ENCODE data around the gene PITX1. TPM values are rescaled to one million over a fixed set of nuclear protein-coding genes. Genes with fewer than 3 reads are reported as not detected.

PITX1 gene
- polyA plus RNA-seq, 1 experiment = 14.3 TPM

DNA sequence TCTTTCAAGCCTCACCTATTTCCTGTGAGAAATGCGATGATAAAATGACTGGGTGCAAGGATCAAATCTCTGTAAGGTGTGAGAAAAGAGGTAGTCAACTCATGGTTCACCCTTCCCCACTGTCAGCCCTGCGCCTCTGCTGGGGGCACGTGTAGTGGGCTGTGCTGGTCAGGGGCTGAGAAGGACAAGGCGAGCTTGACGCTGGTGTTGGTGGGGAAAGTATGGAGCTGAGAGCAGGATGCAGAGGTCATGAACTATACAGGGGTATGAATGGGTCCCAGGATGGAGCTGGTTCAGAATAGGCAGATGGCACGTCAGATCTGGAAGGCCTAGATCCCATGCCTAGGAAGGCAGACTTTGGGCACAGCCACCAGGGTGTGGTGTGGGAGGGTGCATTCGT is 20.6 kb downstream of the PITX1 start:
- H3K4me3 ChIP-seq (ENCODE audit: low read depth, low read length) = no peak overlapping the region
- H3K27me3 ChIP-seq (ENCODE audit: control insufficient read depth, insufficient read depth, low read length) = no peaks in the 10 kb centered on the region
- POLR2A ChIA-PET = no interaction called here
- no peak for DNase-seq (ENCODE audit: low read depth)
- no peak for TF ChIP-seq CTCF (IDR thresholded peaks at IDR 0.05; ENCODE audit: insufficient read depth, low read depth, low read length)
- H3K36me3 ChIP-seq (ENCODE audit: control insufficient read depth, insufficient read depth, low read length) = no peaks in the 10 kb centered on the region
- CTCF ChIA-PET = interaction anchor here (0.9 kb wide), 1 partner anchor 10 kb away, joined by 3 read pairs; no protein-coding TSS in a partner anchor

DNA sequence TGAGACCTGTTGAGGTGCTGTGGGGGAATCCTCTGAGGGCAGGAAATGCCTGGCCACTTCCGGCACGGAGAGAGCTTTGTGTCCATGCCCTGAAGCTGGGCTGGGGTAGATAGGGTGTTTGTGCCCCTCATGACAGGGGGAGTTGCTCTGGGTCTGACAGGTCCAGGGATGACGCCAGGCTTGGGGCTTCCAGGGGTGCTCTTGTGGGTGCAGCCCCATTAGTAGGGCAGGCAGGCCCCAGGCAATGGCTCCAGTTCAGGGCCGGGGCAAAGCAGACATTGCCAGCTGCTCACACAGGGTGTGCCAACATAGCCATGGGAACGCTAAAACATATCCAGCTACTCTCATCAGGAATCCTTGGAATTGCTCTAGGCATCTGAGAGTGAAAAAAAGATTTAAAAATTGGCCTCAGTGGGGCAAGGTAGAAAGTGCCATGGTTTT is 21.1 kb downstream of the PITX1 start:
- Histone ChIP-seq H3K27me3 (ENCODE audit: control insufficient read depth, insufficient read depth, low read length) (no peaks in the 10 kb centered on the region), H3K4me3 (ENCODE audit: low read depth, low read length) (no peak overlapping the region), H3K36me3 (ENCODE audit: control insufficient read depth, insufficient read depth, low read length) (no peaks in the 10 kb centered on the region)
- ChIA-PET POLR2A (no interaction called here), CTCF (interaction anchor here (0.5 kb wide), 1 partner anchor 33 kb away, joined by 3 read pairs; no protein-coding TSS in a partner anchor)
- no peak for TF ChIP-seq CTCF (IDR thresholded peaks at IDR 0.05; ENCODE audit: insufficient read depth, low read depth, low read length)
- no peak for DNase-seq (ENCODE audit: low read depth)

GRCh38 chr5:135012033-135012588 is 21.9 kb downstream of the PITX1 start:
- H3K4me3 ChIP-seq (ENCODE audit: low read depth, low read length) = no peak overlapping the region
- no peak for TF ChIP-seq CTCF (IDR thresholded peaks at IDR 0.05; ENCODE audit: insufficient read depth, low read depth, low read length)
- no peak for DNase-seq (ENCODE audit: low read depth)
- H3K36me3 ChIP-seq (ENCODE audit: control insufficient read depth, insufficient read depth, low read length) = no peaks in the 10 kb centered on the region
- CTCF ChIA-PET = interaction anchor here (0.5 to 2.5 kb wide), 7 partner anchors 10 to 414 kb away, joined by 3 to 13 read pairs (median 5); no protein-coding TSS in a partner anchor
- no peaks in the 10 kb centered on the region for H3K27me3 ChIP-seq (ENCODE audit: control insufficient read depth, insufficient read depth, low read length)
- POLR2A ChIA-PET = no interaction called here

- CTCF ChIA-PET = interaction anchor here (0.7 to 2.5 kb wide), 11 partner anchors 11 to 414 kb away, joined by 3 to 13 read pairs (median 4); no protein-coding TSS in a partner anchor
- H3K4me3 ChIP-seq (ENCODE audit: low read depth, low read length) = no peak overlapping the region
- POLR2A ChIA-PET = no interaction called here
- no peaks in the 10 kb centered on the region for H3K36me3 ChIP-seq (ENCODE audit: control insufficient read depth, insufficient read depth, low read length)
- no peaks in the 10 kb centered on the region for H3K27me3 ChIP-seq (ENCODE audit: control insufficient read depth, insufficient read depth, low read length)
- no peak for TF ChIP-seq CTCF (IDR thresholded peaks at IDR 0.05; ENCODE audit: insufficient read depth, low read depth, low read length)
- DNase-seq (ENCODE audit: low read depth) = no peak
Measured at GRCh38 chr5:135011355-135012032, 22.5 kb downstream of the PITX1 start.

DNA sequence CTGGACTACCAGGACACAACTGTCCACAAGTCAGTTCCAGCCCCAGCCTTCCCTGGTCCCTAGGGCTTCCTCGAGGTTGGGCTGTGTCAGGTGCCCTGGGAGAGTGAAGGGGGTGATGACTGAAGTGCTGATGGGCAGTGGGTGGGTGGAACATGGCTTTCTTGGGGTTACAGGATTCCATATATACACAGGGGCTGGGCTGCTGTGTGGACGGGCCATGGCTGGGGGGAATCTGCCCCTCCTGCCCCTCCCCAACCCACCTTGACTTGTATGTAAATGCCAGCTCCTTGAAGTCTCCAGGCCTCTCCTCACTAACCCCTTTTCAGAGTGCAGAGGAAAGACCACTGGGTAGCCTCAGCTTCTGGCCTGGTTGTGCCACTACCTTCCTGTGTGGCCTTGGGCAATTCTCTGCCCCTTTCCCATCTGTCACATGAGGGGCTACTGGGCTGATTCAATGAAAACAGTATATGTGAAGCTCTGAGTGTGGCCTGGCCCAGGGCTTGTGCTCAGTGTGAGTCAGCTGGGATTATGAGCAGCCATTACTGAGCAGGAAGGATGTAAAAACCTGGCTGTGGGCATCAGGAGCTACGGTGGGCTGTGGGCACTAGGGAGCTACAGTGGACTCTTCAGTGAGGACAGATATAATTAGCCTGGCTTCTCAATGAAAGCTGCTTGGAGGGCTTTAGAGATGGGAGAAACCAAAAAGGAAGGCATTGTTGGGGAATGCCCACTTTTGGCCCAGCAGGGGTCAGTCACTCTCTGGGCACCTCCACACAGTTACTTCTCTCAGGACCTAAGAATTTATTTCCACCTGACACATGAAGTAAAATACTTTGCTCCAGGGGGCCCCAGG is 23.3 kb downstream of the PITX1 start:
- peak; percentile 36 for TF ChIP-seq CTCF (IDR thresholded peaks at IDR 0.05; ENCODE audit: insufficient read depth, low read depth, low read length)
- POLR2A ChIA-PET = no interaction called here
- no peak for DNase-seq (ENCODE audit: low read depth)
- Histone ChIP-seq H3K27me3 (ENCODE audit: control insufficient read depth, insufficient read depth, low read length) (no peaks in the 10 kb centered on the region), H3K36me3 (ENCODE audit: control insufficient read depth, insufficient read depth, low read length) (no peaks in the 10 kb centered on the region), H3K4me3 (ENCODE audit: low read depth, low read length) (no peak overlapping the region)
- CTCF ChIA-PET = interaction anchor here (0.7 to 2.5 kb wide), 12 partner anchors 11 to 318 kb away, joined by 3 to 13 read pairs (median 3); no protein-coding TSS in a partner anchor

Measured in BJ (cell line).